A549 (cell line): Measurements from ENCODE around the gene BAIAP2L1.

Source experiments
- CEBPB ChIP-seq, 2 experiments: fragments of >200 bp in 1 of 2; sonication (Bioruptor Twin) in 1 of 2; formaldehyde crosslinking in 1 of 2; IDR thresholded peaks; 2 replicates each; pipeline ENCODE4 v1.6.1; 2012 to 2016
- MAFK ChIP-seq: fragments of 450-650 bp; IDR thresholded peaks from 2 replicates; pipeline ENCODE4 v1.6.1; 2014; ENCODE audit not compliant: partially characterized antibody
- NR3C1 ChIP-seq: fragments of >200 bp; sonication (Bioruptor Twin); formaldehyde crosslinking; IDR thresholded peaks from 3 replicates; pipeline ENCODE4 v1.6.1; 2017
- POLR2A ChIP-seq: IDR thresholded peaks from 2 replicates; pipeline ENCODE4 v1.6.1; 2012; ENCODE audit warnings: mild to moderate bottlenecking, low read length

GRCh38 chr7:98289333-98289875 is 111.5 kb downstream of the BAIAP2L1 start:
- TF ChIP-seq NR3C1: no peak
- no peak for TF ChIP-seq CEBPB (IDR thresholded peaks at IDR 0.05)
- TF ChIP-seq POLR2A: no peak
- TF ChIP-seq MAFK: no peak
